GM18517 (cell line): Measurements from ENCODE around the gene CCDC182.

Experiments
- ATAC-seq: cut with Tn5 transposase; IDR thresholded peaks from one replicate; pipeline ENCODE4 v1.9.1; 2021; ENCODE audit warnings: mild to moderate bottlenecking, moderate library complexity; ENCODE audit not compliant: unreplicated experiment

The CCDC182 gene

GRCh38 chr17:57730026-57730701 is 14.9 kb downstream of the CCDC182 start:
- no peak for ATAC-seq

GRCh38 chr17:57727630-57728175 is 17.4 kb downstream of the CCDC182 start:
- no peak for ATAC-seq

- ATAC-seq: no peak
These were observed 18.3 kb downstream of the CCDC182 start for GRCh38 chr17:57726838-57727237.

GRCh38 chr17:57726213-57726790 is 18.8 kb downstream of the CCDC182 start:
- ATAC-seq: no peak

GRCh38 chr17:57724729-57725125 is 20.4 kb downstream of the CCDC182 start:
- no peak for ATAC-seq

GRCh38 chr17:57724026-57724728 is 20.9 kb downstream of the CCDC182 start:
- ATAC-seq: no peak

- ATAC-seq: no peak
These were observed 21.6 kb downstream of the CCDC182 start for GRCh38 chr17:57723427-57724025.

- no peak for ATAC-seq
These were observed 22.4 kb downstream of the CCDC182 start for GRCh38 chr17:57722704-57723043.

GRCh38 chr17:57721967-57722703 is 23.0 kb downstream of the CCDC182 start:
- no peak for ATAC-seq

- ATAC-seq: no peak
These were observed 24.6 kb downstream of the CCDC182 start for GRCh38 chr17:57720386-57721035.

- ATAC-seq: no peak
These were observed 26.2 kb downstream of the CCDC182 start for GRCh38 chr17:57718878-57719277.

- no peak for ATAC-seq
These were observed 29.1 kb downstream of the CCDC182 start for GRCh38 chr17:57715981-57716380.

GRCh38 chr17:57714665-57715180 is 30.4 kb downstream of the CCDC182 start:
- ATAC-seq: no peak

GRCh38 chr17:57713140-57713539 is 32.0 kb downstream of the CCDC182 start:
- ATAC-seq: no peak

- ATAC-seq: no peak
These were observed 36.7 kb downstream of the CCDC182 start for GRCh38 chr17:57708410-57708809.

GRCh38 chr17:57707892-57708291 is 37.2 kb downstream of the CCDC182 start:
- no peak for ATAC-seq

GRCh38 chr17:57706761-57707160 is 38.3 kb downstream of the CCDC182 start:
- no peak for ATAC-seq

- ATAC-seq: no peak
These were observed 39.0 kb downstream of the CCDC182 start for GRCh38 chr17:57705921-57706695.

- ATAC-seq: no peak
These were observed 40.7 kb downstream of the CCDC182 start for GRCh38 chr17:57704448-57704847.
